Activated effector memory CD4-positive, alpha-beta T cell treated with anti-CD3 and anti-CD28 coated beads, Interleukin-2, amount 50 U/mL, for 16 hours (primary cell): ENCODE measurements around the gene EXOC6B.
"Not testable (repeated sequence)": the region's sequence is repeated elsewhere in the genome, so short reads cannot be mapped to it uniquely, and the experiment has no call there.

Source experiments
- DNase-seq: peaks from one replicate; pipeline ENCODE4 v3.0.0-alpha.2; 2020

The EXOC6B gene

GRCh38 chr2:72583836-72584235 is 242.0 kb downstream of the EXOC6B start:
- DNase-seq = not testable (repeated sequence)

GRCh38 chr2:72583376-72583775 is 242.5 kb downstream of the EXOC6B start:
- DNase-seq = no peak

- no peak for DNase-seq
Observed at GRCh38 chr2:72581560-72582181, 244.2 kb downstream of the EXOC6B start.

GRCh38 chr2:72579591-72580180 is 246.1 kb downstream of the EXOC6B start:
- no peak for DNase-seq

GRCh38 chr2:72576861-72577260 is 249.0 kb downstream of the EXOC6B start:
- DNase-seq = no peak

- DNase-seq = no peak
Observed at GRCh38 chr2:72576459-72576858, 249.4 kb downstream of the EXOC6B start.

- DNase-seq = no peak
Observed at GRCh38 chr2:72574886-72575285, 250.9 kb downstream of the EXOC6B start.

GRCh38 chr2:72573232-72573631 is 252.6 kb downstream of the EXOC6B start:
- DNase-seq = no peak

GRCh38 chr2:72572501-72572900 is 253.3 kb downstream of the EXOC6B start:
- no peak for DNase-seq

GRCh38 chr2:72570413-72570812 is 255.4 kb downstream of the EXOC6B start:
- no peak for DNase-seq

- DNase-seq = no peak
Observed at GRCh38 chr2:72562451-72563153, 263.2 kb downstream of the EXOC6B start.

GRCh38 chr2:72561621-72562318 is 264.1 kb downstream of the EXOC6B start:
- DNase-seq = no peak

- no peak for DNase-seq
Observed at GRCh38 chr2:72555943-72556342, 269.9 kb downstream of the EXOC6B start.

GRCh38 chr2:72555363-72555762 is 270.5 kb downstream of the EXOC6B start:
- DNase-seq = not testable (repeated sequence)

GRCh38 chr2:72554910-72555309 is 270.9 kb downstream of the EXOC6B start:
- DNase-seq = not testable (repeated sequence)

GRCh38 chr2:72554381-72554780 is 271.5 kb downstream of the EXOC6B start:
- DNase-seq = no peak

- no peak for DNase-seq
Observed at GRCh38 chr2:72548081-72548764, 277.6 kb downstream of the EXOC6B start.

- no peak for DNase-seq
Observed at GRCh38 chr2:72545790-72546189, 280.0 kb downstream of the EXOC6B start.

- DNase-seq = no peak
Observed at GRCh38 chr2:72544554-72544953, 281.3 kb downstream of the EXOC6B start.

GRCh38 chr2:72543497-72544216 is 282.2 kb downstream of the EXOC6B start:
- no peak for DNase-seq

- DNase-seq = no peak
Observed at GRCh38 chr2:72539071-72539552, 286.7 kb downstream of the EXOC6B start.

- no peak for DNase-seq
Observed at GRCh38 chr2:72538486-72538885, 287.3 kb downstream of the EXOC6B start.
